GM19025 (cell line): ENCODE measurements around the gene GJA5.
"Not testable (repeated sequence)": the region's sequence is repeated elsewhere in the genome, so short reads cannot be mapped to it uniquely, and the experiment has no call there.

Experiments
- ATAC-seq: cut with Tn5 transposase; IDR thresholded peaks from one replicate; pipeline ENCODE4 v1.9.1; 2021; ENCODE audit warnings: mild to moderate bottlenecking, low read depth, moderate library complexity; ENCODE audit not compliant: unreplicated experiment

The GJA5 gene

DNA sequence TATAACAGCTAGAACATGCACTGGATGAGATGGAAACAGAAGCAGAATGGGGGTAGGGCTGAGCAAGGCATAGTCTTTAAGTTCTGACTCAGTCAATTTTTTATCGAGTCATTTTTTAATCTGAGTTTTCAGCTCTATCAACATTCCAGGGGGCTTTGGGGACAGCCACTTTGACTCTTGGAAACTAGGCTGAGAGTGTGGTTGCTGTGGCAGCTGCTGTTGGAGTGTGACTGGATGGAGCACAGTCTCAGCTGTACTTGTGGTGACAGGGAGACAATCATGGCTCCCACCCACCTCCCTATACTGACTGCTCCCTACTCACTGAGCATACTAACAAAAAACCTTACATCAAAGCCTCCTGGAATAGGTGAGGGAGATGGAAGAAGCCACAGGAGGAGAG, 25.0 kb downstream of the GJA5 start:
- ATAC-seq: no peak

- not testable (repeated sequence) for ATAC-seq
Measured at GRCh38 chr1:147734291-147734841, 26.0 kb downstream of the GJA5 start.

DNA sequence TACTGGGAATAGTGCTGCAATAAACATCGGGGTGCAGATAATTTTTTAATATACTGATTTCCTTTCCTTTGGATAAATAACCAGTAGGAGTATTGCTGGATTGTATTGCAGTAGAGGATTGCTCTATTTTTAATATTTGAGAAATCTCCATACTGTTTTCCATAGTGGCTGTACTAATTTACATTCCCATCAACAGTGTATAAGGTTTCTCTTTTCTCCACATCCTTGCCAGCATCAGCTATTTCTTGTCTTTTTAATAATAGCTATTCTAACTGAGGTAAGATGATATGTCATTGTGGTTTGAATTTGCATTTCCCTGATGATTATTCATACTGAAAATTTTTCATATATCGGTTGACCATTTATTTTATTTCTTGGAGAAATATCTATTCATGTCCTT, 31.1 kb downstream of the GJA5 start:
- ATAC-seq: no peak

- ATAC-seq: no peak
Measured at GRCh38 chr1:147726168-147726567, 34.2 kb downstream of the GJA5 start.

- ATAC-seq: no peak
Measured at GRCh38 chr1:147725685-147726084, 34.7 kb downstream of the GJA5 start.

GRCh38 chr1:147723691-147724323, 36.6 kb downstream of the GJA5 start:
- ATAC-seq: no peak

DNA sequence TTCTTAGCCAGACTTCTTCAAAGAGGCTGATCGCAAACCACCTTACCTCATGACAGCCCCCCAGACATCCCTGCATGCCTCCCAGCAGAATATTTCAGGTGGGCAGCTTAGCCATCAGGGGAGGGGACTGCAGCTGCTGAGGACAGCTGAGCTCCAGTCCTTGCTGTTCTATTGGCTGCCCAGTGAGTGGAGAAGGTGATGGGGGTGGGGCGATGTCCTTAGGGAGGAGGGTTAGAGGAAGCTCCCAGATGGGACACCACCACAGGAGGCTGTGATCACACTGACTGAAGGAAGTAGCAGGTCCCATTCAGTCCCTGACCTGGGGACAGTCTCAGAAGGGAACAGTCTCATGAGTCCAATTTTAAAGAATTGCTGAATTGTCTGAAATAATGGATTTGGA, 38.3 kb downstream of the GJA5 start:
- ATAC-seq: no peak

DNA sequence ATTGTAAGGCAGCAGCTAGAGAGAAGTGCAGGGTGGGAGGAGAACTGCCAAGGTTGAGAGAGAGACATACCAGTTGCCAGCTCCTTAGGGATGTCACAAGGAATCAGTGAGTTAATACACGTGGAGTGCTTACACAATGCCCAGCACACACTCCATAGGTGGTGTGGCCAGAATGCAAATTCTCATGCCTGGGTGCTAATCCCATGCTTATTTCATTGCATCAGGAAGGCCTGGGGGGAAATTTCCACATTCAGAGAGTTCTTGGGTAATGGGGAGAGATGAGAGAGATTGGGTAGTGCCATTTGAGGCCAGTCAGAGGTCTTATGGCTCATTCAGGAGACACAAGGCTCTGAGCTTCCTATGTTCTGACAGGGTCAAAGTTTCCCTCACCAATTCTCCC, 38.7 kb downstream of the GJA5 start:
- ATAC-seq: no peak

DNA sequence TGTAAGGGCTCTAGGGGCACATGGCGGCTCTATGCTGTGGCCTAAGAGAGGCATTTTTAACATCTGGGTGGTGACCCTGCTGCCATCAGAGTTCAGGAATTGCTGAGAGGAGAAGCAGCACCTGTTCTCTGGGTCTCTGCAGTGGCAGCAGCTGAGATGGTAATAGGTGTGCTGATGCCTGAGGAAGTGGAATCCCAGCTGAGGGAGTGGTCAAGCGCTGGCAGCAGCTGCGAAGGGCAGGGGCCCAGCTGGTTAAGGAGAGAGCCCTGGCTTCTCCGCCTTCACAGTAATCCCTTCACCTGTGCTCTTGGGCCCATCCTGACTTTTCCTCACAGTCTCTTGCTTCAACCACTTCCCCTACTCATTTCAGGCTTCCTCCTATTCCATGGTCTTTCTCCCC, 39.8 kb downstream of the GJA5 start:
- ATAC-seq: no peak

- no peak for ATAC-seq
Measured at GRCh38 chr1:147719711-147720225, 40.6 kb downstream of the GJA5 start.

GRCh38 chr1:147719029-147719698, 41.2 kb downstream of the GJA5 start:
- ATAC-seq: no peak

DNA sequence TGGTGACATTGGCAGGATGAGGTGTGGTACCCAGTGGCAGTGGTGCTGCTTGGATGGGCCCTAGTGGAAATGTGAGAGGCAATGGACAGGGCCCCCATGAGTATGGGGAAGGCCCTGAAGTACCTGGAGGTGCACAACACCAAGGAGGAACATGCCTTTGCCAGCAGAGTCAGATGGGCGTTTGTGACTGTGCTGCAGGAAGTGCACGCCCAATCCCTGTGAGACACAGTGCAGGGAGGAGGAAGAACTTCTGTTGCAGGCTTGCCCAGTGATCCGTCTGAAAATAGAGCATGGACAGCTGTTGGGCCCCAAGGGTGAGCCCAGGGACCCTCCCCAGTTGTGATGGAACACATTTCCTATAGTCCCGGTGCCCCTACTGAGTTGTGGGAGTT, 42.7 kb downstream of the GJA5 start:
- ATAC-seq: no peak

DNA sequence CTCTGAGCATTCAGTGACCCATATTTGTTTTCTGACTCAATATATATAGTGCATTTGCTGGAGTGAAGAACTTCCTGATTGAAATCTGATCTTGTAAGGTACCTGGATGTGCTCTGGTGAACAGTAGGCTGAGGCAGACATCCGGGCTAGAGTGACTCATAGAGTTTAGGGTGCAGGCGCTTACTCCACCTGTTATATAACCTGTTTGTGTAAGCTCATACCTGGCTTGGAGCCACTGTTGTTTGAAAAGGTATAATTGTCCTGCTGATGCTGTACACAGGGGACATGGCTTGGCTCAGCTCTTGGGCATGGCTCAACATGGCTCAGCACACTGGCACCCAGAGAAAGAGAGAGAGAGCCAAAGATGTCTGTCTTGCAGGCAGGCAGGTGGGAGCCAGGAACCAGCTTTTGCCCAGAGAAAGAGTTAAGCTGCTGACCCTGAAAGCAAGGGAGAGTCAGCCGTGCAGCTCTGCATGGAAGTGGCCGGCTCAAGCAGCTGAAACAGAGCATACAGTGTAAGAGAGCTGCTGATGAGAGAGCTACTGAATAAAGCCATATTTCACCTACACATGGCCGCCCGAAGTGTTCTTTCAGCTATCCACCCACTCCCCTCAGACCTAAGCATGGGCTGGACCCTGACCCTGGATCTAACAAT, 43.2 kb downstream of the GJA5 start:
- no peak for ATAC-seq

DNA sequence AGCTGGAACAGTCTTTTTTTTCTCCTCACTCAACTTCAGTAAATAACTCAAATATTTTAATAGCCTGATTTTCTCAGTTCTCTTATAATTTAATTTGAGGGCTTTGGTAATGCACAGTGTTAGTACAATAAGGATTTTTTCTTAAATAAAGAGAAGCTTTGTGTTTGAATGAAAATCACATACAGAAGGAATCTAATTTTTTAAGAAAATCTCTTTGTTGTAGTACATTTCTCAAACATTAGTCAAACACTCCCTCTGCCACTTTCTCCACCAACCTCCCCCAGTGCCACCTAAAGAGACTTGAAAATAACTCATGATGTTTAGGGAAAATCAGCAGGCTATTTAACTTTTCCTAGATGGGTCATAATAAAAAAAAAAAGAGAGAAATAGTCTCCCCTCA, 47.8 kb downstream of the GJA5 start:
- no peak for ATAC-seq
